H1 (cell line): ENCODE results near the gene TOP2A. TPM values are rescaled to one million over a fixed set of nuclear protein-coding genes. Genes with fewer than 3 reads are reported as not detected.

ENCODE experiments used
- CTCF ChIA-PET: fragments of 300-600 bp; sonication (Branson Sonifier 250); formaldehyde crosslinking; loops from one replicate; lab custom pipeline; 2021; ENCODE audit not compliant: partially characterized antibody; lab: Charles Lee
- POLR2A ChIA-PET: fragments of 300-600 bp; sonication (Branson Sonifier 250); formaldehyde crosslinking; loops from one replicate; lab custom pipeline; 2021; ENCODE audit warnings: inconsistent platforms; ENCODE audit not compliant: partially characterized antibody; lab: Charles Lee
- DNase-seq, 2 experiments: peaks; one replicate each; pipeline versions ENCODE4 v3.0.0 to v3.0.0-alpha.2; 2010 to 2022; ENCODE audit warnings: low spot score in 2 of 2, low read depth in 1 of 2, mixed read lengths in 1 of 2
- FAIRE-seq: peaks from 2 replicates; lab custom pipeline; 2011; peaks lifted over from hg19 to GRCh38; lab: Jason Lieb, UNC
- H2AFZ ChIP-seq: 2 replicates; pipeline ENCODE4 v1.8.1; 2012; ENCODE audit warnings: low read length, inconsistent platforms
- H2AK5ac ChIP-seq: 2 replicates; pipeline ENCODE4 v1.6.1; 2013; ENCODE audit warnings: low read depth, low read length
- H2BK120ac ChIP-seq: replicated peaks from 2 replicates; pipeline ENCODE3; 2013; ENCODE audit warnings: low read depth, low read length, inconsistent platforms
- H2BK12ac ChIP-seq: 2 replicates; pipeline ENCODE4 v1.6.1; 2013; ENCODE audit warnings: low read depth, low read length
- H2BK15ac ChIP-seq: 2 replicates; pipeline ENCODE4 v1.6.1; 2013; ENCODE audit warnings: low read length
- H2BK20ac ChIP-seq: 2 replicates; pipeline ENCODE4 v1.6.1; 2013; ENCODE audit warnings: low read length
- H2BK5ac ChIP-seq: 2 replicates; pipeline ENCODE4 v1.6.1; 2013; ENCODE audit warnings: low read depth, low read length
- H3K14ac ChIP-seq: 2 replicates; pipeline ENCODE4 v1.6.1; 2013; ENCODE audit warnings: inconsistent platforms; ENCODE audit not compliant: insufficient read length
- H3K18ac ChIP-seq: 2 replicates; pipeline ENCODE4 v1.6.1; 2013; ENCODE audit warnings: low read length; ENCODE audit errors: extremely low read depth
- H3K23ac ChIP-seq: 2 replicates; pipeline ENCODE4 v1.6.1; 2013; ENCODE audit warnings: inconsistent platforms; ENCODE audit not compliant: insufficient read length
- H3K23me2 ChIP-seq: 2 replicates; pipeline ENCODE4 v1.6.1; 2013; ENCODE audit warnings: low read depth, low read length
- H3K27ac ChIP-seq: 2 replicates; pipeline ENCODE4 v1.6.1; 2011; ENCODE audit warnings: low read depth, low read length, inconsistent platforms
- H3K27me3 ChIP-seq, 4 experiments: replicated peaks in 1 of 4; 1 replicate in 1 of 4; 2 replicates in 3 of 4; pipeline versions ENCODE4 v1.6.1 to v1.8.1; 2011 to 2013; ENCODE audit warnings: low read length in 3 of 4, mild to moderate bottlenecking in 3 of 4, inconsistent platforms in 2 of 4, mixed read lengths in 2 of 4, moderate library complexity in 1 of 4; ENCODE audit not compliant: control insufficient read depth in 3 of 4, insufficient read depth in 3 of 4; ENCODE audit errors: extremely low read depth in 1 of 4
- H3K36me3 ChIP-seq, 4 experiments: 2 replicates each; pipeline versions ENCODE4 v1.6.1 to v1.8.1; 2011 to 2013; ENCODE audit warnings: mild to moderate bottlenecking in 4 of 4, low read length in 3 of 4, moderate library complexity in 2 of 4, control low read depth in 1 of 4, inconsistent platforms in 1 of 4; ENCODE audit not compliant: insufficient read depth in 4 of 4, control insufficient read depth in 2 of 4
- H3K4ac ChIP-seq: replicated peaks from 2 replicates; pipeline ENCODE3; 2013; ENCODE audit warnings: low read length, low read depth, mixed read lengths, inconsistent platforms; ENCODE audit not compliant: insufficient read length
- H3K4me1 ChIP-seq, 4 experiments: replicated peaks in 1 of 4; 1 replicate in 1 of 4; 2 replicates in 3 of 4; pipeline versions ENCODE4 v1.6.1 to v1.8.1; 2011 to 2013; ENCODE audit warnings: low read length in 3 of 4, inconsistent platforms in 2 of 4, mixed read lengths in 1 of 4; ENCODE audit not compliant: insufficient read depth in 4 of 4, control insufficient read depth in 3 of 4
- H3K4me2 ChIP-seq, 2 experiments: 2 replicates each; pipeline versions ENCODE4 v1.6.1 to v1.8.1; 2011 to 2013; ENCODE audit warnings: low read depth in 2 of 2, low read length in 2 of 2, control low read depth in 1 of 2, inconsistent platforms in 1 of 2, mild to moderate bottlenecking in 1 of 2; ENCODE audit not compliant: insufficient read depth in 1 of 2
- H3K4me3 ChIP-seq, 4 experiments: fragments of 200-600, 300-600 bp in 1 of 4; sonication (generic), shearing (Covaris generic), sonication (Bioruptor Twin) in 1 of 4; 2 replicates each; pipeline versions ENCODE4 v1.5.1 to v1.8.1; 2011 to 2016; ENCODE audit warnings: low read length in 4 of 4, low read depth in 3 of 4, control low read depth in 2 of 4, inconsistent platforms in 2 of 4, mild to moderate bottlenecking in 2 of 4, mixed read lengths in 1 of 4, moderate library complexity in 1 of 4; ENCODE audit not compliant: insufficient read depth in 2 of 4; ENCODE audit errors: extremely low read depth in 1 of 4
- H3K56ac ChIP-seq: replicated peaks from 2 replicates; pipeline ENCODE3; 2013; ENCODE audit warnings: low read depth, mild to moderate bottlenecking, mixed read lengths, low read length, inconsistent platforms; ENCODE audit not compliant: insufficient read length
- H3K79me1 ChIP-seq: 2 replicates; pipeline ENCODE4 v1.6.1; 2013; ENCODE audit warnings: low read depth, low read length, control low read depth
- H3K79me2 ChIP-seq, 2 experiments: 2 replicates each; pipeline versions ENCODE4 v1.6.1 to v1.8.1; 2012 to 2013; ENCODE audit warnings: low read length in 2 of 2, mild to moderate bottlenecking in 2 of 2, inconsistent platforms in 1 of 2; ENCODE audit not compliant: insufficient read depth in 2 of 2, control insufficient read depth in 1 of 2
- H3K9ac ChIP-seq, 4 experiments: replicated peaks in 1 of 4; 1 replicate in 1 of 4; 2 replicates in 3 of 4; pipeline versions ENCODE4 v1.6.1 to v1.8.1; 2011 to 2013; ENCODE audit warnings: low read depth in 3 of 4, low read length in 3 of 4, control low read depth in 2 of 4, mild to moderate bottlenecking in 2 of 4, moderate library complexity in 2 of 4, inconsistent platforms in 1 of 4; ENCODE audit errors: extremely low read depth in 1 of 4
- H3K9me3 ChIP-seq, 2 experiments: 2 replicates each; pipeline versions ENCODE4 v1.6.1 to v1.8.1; 2012 to 2013; ENCODE audit warnings: mild to moderate bottlenecking in 2 of 2, moderate library complexity in 2 of 2, control low read depth in 1 of 2, inconsistent platforms in 1 of 2, low read depth in 1 of 2, low read length in 1 of 2, mixed read lengths in 1 of 2; ENCODE audit not compliant: insufficient read depth in 2 of 2
- H4K20me1 ChIP-seq, 2 experiments: replicated peaks in 1 of 2; 2 replicates each; pipeline versions ENCODE3 to v1.8.1; 2011 to 2013; ENCODE audit warnings: inconsistent platforms in 2 of 2, low read length in 2 of 2, mild to moderate bottlenecking in 1 of 2; ENCODE audit not compliant: insufficient read depth in 2 of 2, control insufficient read depth in 1 of 2
- H4K5ac ChIP-seq: 2 replicates; pipeline ENCODE4 v1.6.1; 2013; ENCODE audit warnings: low read length, low read depth, mixed read lengths, inconsistent platforms; ENCODE audit not compliant: insufficient read length
- H4K8ac ChIP-seq: 2 replicates; pipeline ENCODE4 v1.8.0; 2013; ENCODE audit warnings: mild to moderate bottlenecking, moderate library complexity, low read length, inconsistent platforms; ENCODE audit not compliant: insufficient read depth; ENCODE audit errors: extremely low read depth
- H4K91ac ChIP-seq: replicated peaks from 2 replicates; pipeline ENCODE3; 2013; ENCODE audit warnings: low read length, mixed read lengths, inconsistent platforms; ENCODE audit not compliant: insufficient read length
- SP4 ChIP-seq: IDR thresholded peaks from 2 replicates; pipeline ENCODE4 v1.6.1; 2012; ENCODE audit warnings: low read length, inconsistent platforms
- WGBS, 2 experiments: shearing (Covaris generic) in 1 of 2; methylation state at CpG; one replicate each; pipeline versions ENCODE4 v1.1.6 to v1.1.7; 2013 to 2015; ENCODE audit warnings: low lambda C conversion rate in 2 of 2, mixed read lengths in 2 of 2, inconsistent platforms in 1 of 2, low coverage in 1 of 2, missing lambda C conversion rate in 1 of 2; ENCODE audit not compliant: insufficient replicate concordance in 2 of 2, insufficient coverage in 1 of 2, insufficient read length in 1 of 2; ENCODE audit errors: extremely low coverage in 1 of 2, missing lambda C conversion rate in 1 of 2; 5-methylcytosine and 5-hydroxymethylcytosine counted together
- polyA plus RNA-seq, 7 experiments: library from polyadenylated mRNA; depleted of rRNA in 3 of 7; stranded (reverse) in 5 of 7; unstranded in 2 of 7; fragments of >200 nt in 5 of 7; fragments of 200-250 nt in 2 of 7; gene quantifications; 1 replicate in 5 of 7; 2 replicates in 1 of 7; 4 replicates in 1 of 7; pipeline versions ENCODE4 v1.2.1 to v1.2.3, GENCODE V29; 2011 to 2013; ENCODE audit warnings: missing spikeins in 2 of 7, mixed read lengths in 2 of 7
- total RNA-seq: library from RNA; stranded (reverse); fragmentation: NEBNext Ultra II Directional; extraction: Animal tissue kit (Norgen Biotek cat#: 25700); gene quantifications from 2 replicates; pipeline ENCODE4 v1.2.1, GENCODE V29; 2021

The TOP2A gene
- total and polyA plus RNA-seq, 2 of the 8 experiments (the other 6 are each of a cell fraction or from before 2014, with no cell fraction given): 83.1 to 291 TPM

- Histone ChIP-seq H2BK15ac (no peak overlapping the region), H3K9ac (no peak overlapping the region), H3K4me2 (no peak overlapping the region), H3K9me3 (no peaks in the 10 kb centered on the region), H3K27me3 (no peaks in the 10 kb centered on the region), H3K23me2 (no peaks in the 10 kb centered on the region), H2BK12ac (no peak overlapping the region), H3K4me3 (no peak overlapping the region), H3K14ac (no peak overlapping the region), H3K79me1 (no peaks in the 10 kb centered on the region), H3K56ac (no peak overlapping the region), H3K18ac (no peak overlapping the region), H3K4me1 (peaks cover 0 to 12% (median 1%) of the 10 kb centered on the region in 4 experiments; a peak in 3 of 7 replicates), H4K5ac (no peak overlapping the region), H2BK5ac (no peak overlapping the region), H4K8ac (no peak overlapping the region), H2BK20ac (no peak overlapping the region), H2AK5ac (no peak overlapping the region), H2BK120ac (no peak overlapping the region), H3K23ac (no peak overlapping the region), H4K20me1 (no peaks in the 10 kb centered on the region), H3K79me2 (no peaks in the 10 kb centered on the region), H3K27ac (no peak overlapping the region), H4K91ac (no peak overlapping the region), H2AFZ (no peak overlapping the region), H3K4ac (no peak overlapping the region), H3K36me3 (peaks cover 34 to 94% (median 70%) of the 10 kb centered on the region in 4 experiments)
- CTCF ChIA-PET: interaction anchor here (0.6 to 2.0 kb wide), 7 partner anchors 11 to 170 kb away, joined by 3 to 9 read pairs (median 4); no protein-coding TSS in a partner anchor
- no peak for DNase-seq
- POLR2A ChIA-PET: interaction anchor here (0.8 to 1.5 kb wide), 9 partner anchors 9 to 83 kb away, joined by 3 to 5 read pairs (median 4); partner anchors contain the start of gene TOP2A
- FAIRE-seq: no peak
- WGBS, 2 experiments: 94% methylated on average over 3 of the region's 3 CpGs; no CpG with 5 or more reads in 1 of the 2 experiments
- TF ChIP-seq SP4: no peak
Measured at GRCh38 chr17:40407460-40407859, 10.2 kb downstream of the TOP2A start.
